HEK293 (cell line): ENCODE data around the gene MYO1E.

Experiments used
- CTCF ChIA-PET: fragments of 350-600 bp; formaldehyde crosslinking; extraction: SDS; loops from one replicate; lab custom pipeline; 2021; ENCODE audit warnings: antibody characterized with exemption; lab: Yijun Ruan, JAX
- POLR2A ChIA-PET: fragments of 300-600 bp; formaldehyde crosslinking; extraction: SDS; loops from one replicate; lab custom pipeline; 2020; ENCODE audit warnings: antibody characterized with exemption, inconsistent platforms; lab: Yijun Ruan, JAX
- H3K27ac ChIP-seq: fragments of 200-500 bp; sonication (Bioruptor generic); 2 replicates; pipeline ENCODE4 v1.5.1; 2014; ENCODE audit warnings: low read depth, low read length, control low read depth, inconsistent platforms; ENCODE audit errors: extremely low read depth
- H3K36me3 ChIP-seq, 2 experiments: fragments of 200-500 bp in 1 of 2; sonication (Bioruptor generic) in 1 of 2; 1 replicate in 1 of 2; 2 replicates in 1 of 2; pipeline ENCODE4 v1.5.1; 2014 to 2017; ENCODE audit warnings: inconsistent platforms in 2 of 2, low read length in 2 of 2; ENCODE audit not compliant: control insufficient read depth in 2 of 2, insufficient read depth in 1 of 2
- H3K4me1 ChIP-seq: fragments of 200-500 bp; sonication (Bioruptor generic); 2 replicates; pipeline ENCODE4 v1.5.1; 2014; ENCODE audit warnings: mild to moderate bottlenecking, low read length, inconsistent platforms; ENCODE audit not compliant: control insufficient read depth, insufficient read depth
- H3K4me3 ChIP-seq: 2 replicates; pipeline ENCODE4 v1.5.1; 2011; ENCODE audit warnings: low read depth, mild to moderate bottlenecking, control low read depth, low read length, moderate library complexity
- H3K9me3 ChIP-seq: fragments of 200-500 bp; sonication (Bioruptor generic); 2 replicates; pipeline ENCODE4 v1.5.1; 2014; ENCODE audit warnings: low read depth, low read length, inconsistent platforms; ENCODE audit not compliant: control insufficient read depth, insufficient read depth
- HOXC10 ChIP-seq: sonication (generic); formaldehyde crosslinking; IDR thresholded peaks from 2 replicates; pipeline ENCODE4 v1.8.1; 2023; ENCODE audit warnings: mild to moderate bottlenecking, missing genetic modification reagents
- OSR2 ChIP-seq: fragments of 450-650 bp; formaldehyde crosslinking; IDR thresholded peaks from 2 replicates; pipeline ENCODE4 v1.5.1; 2016; ENCODE audit warnings: missing biosample characterization, missing genetic modification characterization
- PRDM1 ChIP-seq: fragments of 450-650 bp; formaldehyde crosslinking; IDR thresholded peaks from 2 replicates; pipeline ENCODE4; 2016; ENCODE audit warnings: missing biosample characterization, missing genetic modification characterization
- SP7 ChIP-seq: fragments of 450-650 bp; formaldehyde crosslinking; IDR thresholded peaks from 2 replicates; pipeline ENCODE4 v1.5.1; 2016; ENCODE audit warnings: missing biosample characterization, missing genetic modification characterization
- ZBTB17 ChIP-seq: fragments of 450-650 bp; formaldehyde crosslinking; IDR thresholded peaks from 2 replicates; pipeline ENCODE4 v1.5.1; 2016; ENCODE audit warnings: missing biosample characterization, missing genetic modification characterization
- ZBTB49 ChIP-seq: fragments of 450-650 bp; formaldehyde crosslinking; IDR thresholded peaks from 2 replicates; pipeline ENCODE4 v1.5.1; 2016; ENCODE audit warnings: missing biosample characterization, missing genetic modification characterization, low read depth
- ZFP41 ChIP-seq: fragments of 450-650 bp; formaldehyde crosslinking; IDR thresholded peaks from 2 replicates; pipeline ENCODE4 v1.5.1; 2016; ENCODE audit warnings: missing biosample characterization, missing genetic modification characterization, borderline replicate concordance
- ZNF10 ChIP-seq: fragments of 450-650 bp; formaldehyde crosslinking; IDR thresholded peaks from 2 replicates; pipeline ENCODE4 v1.5.1; 2017; ENCODE audit warnings: missing biosample characterization, missing genetic modification characterization
- ZNF184 ChIP-seq: fragments of 450-650 bp; IDR thresholded peaks from 2 replicates; pipeline ENCODE4 v1.5.1; 2018; ENCODE audit warnings: missing biosample characterization, mild to moderate bottlenecking, missing genetic modification characterization
- ZNF223 ChIP-seq: fragments of 450-650 bp; formaldehyde crosslinking; IDR thresholded peaks from 2 replicates; pipeline ENCODE4 v1.5.1; 2016; ENCODE audit warnings: missing biosample characterization, missing genetic modification characterization
- ZNF280D ChIP-seq: fragments of 450-650 bp; formaldehyde crosslinking; IDR thresholded peaks from 2 replicates; pipeline ENCODE4 v1.5.1; 2016; ENCODE audit warnings: missing biosample characterization, missing genetic modification characterization
- ZNF341 ChIP-seq: fragments of 450-650 bp; formaldehyde crosslinking; IDR thresholded peaks from 2 replicates; pipeline ENCODE4; 2016; ENCODE audit warnings: low read depth, missing biosample characterization, missing genetic modification characterization
- ZNF600 ChIP-seq: fragments of 450-650 bp; formaldehyde crosslinking; IDR thresholded peaks from 2 replicates; pipeline ENCODE4 v1.5.1; 2016; ENCODE audit warnings: missing biosample characterization, missing genetic modification characterization
- ZSCAN5A ChIP-seq: fragments of 450-650 bp; formaldehyde crosslinking; IDR thresholded peaks from 2 replicates; pipeline ENCODE4 v1.5.1; 2016; ENCODE audit warnings: missing biosample characterization, missing genetic modification characterization

The MYO1E gene

GRCh38 chr15:59352189-59352588 is 20.5 kb downstream of the MYO1E start (continued):
- TF ChIP-seq ZBTB49 (tag by site-specific recombination) (no peak), HOXC10 (CRISPR knock-in tag) (no peak), OSR2 (tag by site-specific recombination) (no peak), ZFP41 (no peak)

GRCh38 chr15:59350421-59350732 is 22.3 kb downstream of the MYO1E start:
- ChIA-PET POLR2A (no interaction called here), CTCF (no interaction called here)
- Histone ChIP-seq H3K36me3 (no peaks in the 10 kb centered on the region), H3K9me3 (no peaks in the 10 kb centered on the region), H3K4me1 (no peaks in the 10 kb centered on the region; the same call in 1 of the 2 replicates), H3K4me3 (no peak overlapping the region), H3K27ac (no peak overlapping the region)
- TF ChIP-seq ZNF223 (no peak), ZBTB17 (tag by site-specific recombination) (0 out of 2 replicates have a peak, but pooled peaks have one; percentile 12)

- TF ChIP-seq ZNF280D (tag by site-specific recombination) = no peak
- TF ChIP-seq ZNF341 (tag by site-specific recombination) = no peak
- TF ChIP-seq SP7 = 0 out of 2 replicates have a peak, but pooled peaks have one; percentile 15
- TF ChIP-seq ZSCAN5A (tag by site-specific recombination) = no peak
- TF ChIP-seq PRDM1 = peak; percentile 35; the same call in 1 of the 2 replicates
- peak; percentile 39; the same call in 1 of the 2 replicates for TF ChIP-seq ZNF600 (tag by site-specific recombination)
- peak; percentile 84 for TF ChIP-seq ZBTB17 (tag by site-specific recombination)
- TF ChIP-seq ZNF184 = 0 out of 2 replicates have a peak, but pooled peaks have one; percentile 17
- TF ChIP-seq ZNF10 (tag by site-specific recombination) = peak; percentile 59
- no peaks in the 10 kb centered on the region; the same call in 1 of the 2 replicates for H3K4me1 ChIP-seq
- H3K27ac ChIP-seq = no peak overlapping the region
- ChIA-PET POLR2A (no interaction called here), CTCF (no interaction called here)
- H3K36me3 ChIP-seq = no peaks in the 10 kb centered on the region
- H3K9me3 ChIP-seq = no peaks in the 10 kb centered on the region
- H3K4me3 ChIP-seq = no peak overlapping the region
Observed at GRCh38 chr15:59349680-59350420, 22.8 kb downstream of the MYO1E start.
